SK-N-MC (cell line): Measurements from ENCODE around the gene FHOD1.

Experiments
- DNase-seq: peaks from one replicate; pipeline ENCODE4 v3.0.0-alpha.2; 2011; ENCODE audit warnings: low read depth, low spot score
- H3K27ac ChIP-seq: fragments of 200-600 bp; sonication (generic); 2 replicates; pipeline ENCODE4 v1.5.1; 2016; ENCODE audit warnings: mixed run types
- H3K36me3 ChIP-seq: fragments of 200-600 bp; sonication (generic); 2 replicates; pipeline ENCODE4 v1.6.1; 2017; ENCODE audit warnings: antibody characterized with exemption, low read length, mixed read lengths; ENCODE audit not compliant: insufficient read depth
- H3K4me3 ChIP-seq: fragments of 200-600 bp; sonication (generic); 2 replicates; pipeline ENCODE4 v1.5.1; 2016
- H3K9ac ChIP-seq: fragments of 200-600 bp; sonication (generic); 2 replicates; pipeline ENCODE4 v1.8.0; 2017; ENCODE audit warnings: mixed run types, mixed read lengths; ENCODE audit not compliant: insufficient read length
- H3K9me3 ChIP-seq: fragments of 200-600 bp; sonication (generic); 2 replicates; pipeline ENCODE4 v1.6.1; 2017; ENCODE audit warnings: low read depth, mild to moderate bottlenecking, antibody characterized with exemption, low read length, moderate library complexity, mixed read lengths
- EZH2 ChIP-seq: fragments of 200-600 bp; sonication (generic); IDR thresholded peaks from one replicate; pipeline ENCODE4 v1.6.1; 2017; ENCODE audit warnings: antibody characterized with exemption
- FOXP2 ChIP-seq: optimal IDR thresholded peaks from 2 replicates; pipeline ENCODE3; 2011; ENCODE audit warnings: mild to moderate bottlenecking, moderate library complexity; ENCODE audit not compliant: insufficient read depth; ENCODE audit errors: extremely low read length, control extremely low read depth
- POLR2AphosphoS5 ChIP-seq: IDR thresholded peaks from 2 replicates; pipeline ENCODE4 v1.6.1; 2012; ENCODE audit warnings: mild to moderate bottlenecking, low read depth, low read length, borderline replicate concordance

Gene FHOD1

GRCh38 chr16:67255553-67256221 lies 8.4 kb upstream of the FHOD1 start:
- DNase-seq, result no peak
- H3K27ac ChIP-seq, result no peak overlapping the region
- no peaks in the 10 kb centered on the region for H3K9me3 ChIP-seq
- H3K4me3 ChIP-seq, result no peak overlapping the region
- TF ChIP-seq FOXP2 (no peak), POLR2AphosphoS5 (no peak), EZH2 (no peak)
- H3K9ac ChIP-seq, result no peak overlapping the region
- H3K36me3 ChIP-seq, result no peaks in the 10 kb centered on the region

- no peaks in the 10 kb centered on the region for H3K36me3 ChIP-seq
- DNase-seq, result no peak
- H3K9me3 ChIP-seq, result no peaks in the 10 kb centered on the region
- TF ChIP-seq POLR2AphosphoS5, result no peak
- no peak for TF ChIP-seq EZH2
- TF ChIP-seq FOXP2, result no peak
- no peak overlapping the region for H3K27ac ChIP-seq
- H3K9ac ChIP-seq, result no peak overlapping the region
- no peak overlapping the region for H3K4me3 ChIP-seq
These were observed 7.7 kb upstream of the FHOD1 start for GRCh38 chr16:67254801-67255552.

- no peaks in the 10 kb centered on the region for H3K36me3 ChIP-seq
- no peaks in the 10 kb centered on the region for H3K9me3 ChIP-seq
- no peak overlapping the region for H3K4me3 ChIP-seq
- DNase-seq, result no peak
- H3K27ac ChIP-seq, result no peak overlapping the region
- H3K9ac ChIP-seq, result no peak overlapping the region
- no peak for TF ChIP-seq EZH2
- no peak for TF ChIP-seq POLR2AphosphoS5
- no peak for TF ChIP-seq FOXP2
These were observed 5.6 kb upstream of the FHOD1 start for GRCh38 chr16:67252609-67253497.

GRCh38 chr16:67250045-67250327 lies 2.7 kb upstream of the FHOD1 start:
- H3K9ac ChIP-seq, result no peak overlapping the region
- no peak overlapping the region for H3K4me3 ChIP-seq
- no peaks in the 10 kb centered on the region for H3K9me3 ChIP-seq
- H3K36me3 ChIP-seq, result no peaks in the 10 kb centered on the region
- no peak for DNase-seq
- no peak overlapping the region for H3K27ac ChIP-seq
- TF ChIP-seq POLR2AphosphoS5 (no peak), FOXP2 (no peak), EZH2 (no peak)

GRCh38 chr16:67249178-67250044 lies 2.1 kb upstream of the FHOD1 start:
- H3K27ac ChIP-seq, result no peak overlapping the region
- no peak overlapping the region for H3K4me3 ChIP-seq
- H3K9ac ChIP-seq, result no peak overlapping the region
- TF ChIP-seq EZH2 (no peak), POLR2AphosphoS5 (no peak), FOXP2 (no peak)
- DNase-seq, result no peak
- no peaks in the 10 kb centered on the region for H3K9me3 ChIP-seq
- no peaks in the 10 kb centered on the region for H3K36me3 ChIP-seq

- H3K9me3 ChIP-seq, result no peaks in the 10 kb centered on the region
- no peaks in the 10 kb centered on the region for H3K36me3 ChIP-seq
- no peak for TF ChIP-seq FOXP2
- TF ChIP-seq POLR2AphosphoS5, result no peak
- TF ChIP-seq EZH2, result no peak
- peak within 1 kb of the TSS; percentile 37 for H3K9ac ChIP-seq
- no peak within 1 kb of the TSS for H3K27ac ChIP-seq
- no peak for DNase-seq
- H3K4me3 ChIP-seq, result peak within 1 kb of the TSS; percentile 82
These were observed 1.3 kb upstream of the FHOD1 start, which contains the start of gene SLC9A5 for GRCh38 chr16:67248401-67249177. TSS of gene SLC9A5 (plus strand) at chr16:67248979. CDS start at chr16:67249015, 36 bp downstream.

GRCh38 chr16:67248073-67248400 lies 756 bp upstream of the FHOD1 start:
- H3K9ac ChIP-seq, result peak overlapping the region; percentile 37
- no peak for DNase-seq
- TF ChIP-seq FOXP2, result no peak
- no peak for TF ChIP-seq EZH2
- no peak for TF ChIP-seq POLR2AphosphoS5
- H3K27ac ChIP-seq, result no peak overlapping the region
- H3K4me3 ChIP-seq, result peak overlapping the region; percentile 82
- no peaks in the 10 kb centered on the region for H3K36me3 ChIP-seq
- H3K9me3 ChIP-seq, result no peaks in the 10 kb centered on the region
